Spinal cord (tissue), 10 donors: ENCODE results near the gene TBC1D9B. TPM values are rescaled to one million over a fixed set of nuclear protein-coding genes. Genes with fewer than 3 reads are reported as not detected.

Experiments
- DNase-seq, 6 donors: peaks; one replicate each; pipeline versions ENCODE4 v3.0.0 to v3.0.0-alpha.2; 2013 to 2015; ENCODE audit warnings: low spot score in 6 of 6, low read depth in 4 of 6
- H3K27ac ChIP-seq: one replicate; pipeline ENCODE4 v1.5.1; 2013; ENCODE audit warnings: low read depth, low read length, control low read depth
- H3K27me3 ChIP-seq: one replicate; pipeline ENCODE4 v1.6.1; 2013; ENCODE audit warnings: low read length; ENCODE audit not compliant: control insufficient read depth, insufficient read depth
- H3K36me3 ChIP-seq: one replicate; pipeline ENCODE4 v1.6.1; 2013; ENCODE audit warnings: low read length; ENCODE audit not compliant: control insufficient read depth, insufficient read depth
- H3K4me1 ChIP-seq: one replicate; pipeline ENCODE4 v1.6.1; 2013; ENCODE audit warnings: low read length; ENCODE audit not compliant: control insufficient read depth, insufficient read depth
- H3K4me3 ChIP-seq: one replicate; pipeline ENCODE4 v1.5.1; 2013; ENCODE audit warnings: low read depth, low read length, control low read depth
- H3K9me3 ChIP-seq: one replicate; pipeline ENCODE4 v1.6.1; 2013; ENCODE audit warnings: low read length; ENCODE audit not compliant: control insufficient read depth, insufficient read depth
- WGBS: methylation state at CpG from one replicate; pipeline ENCODE4 v1.1.5; 2013; ENCODE audit warnings: missing lambda C conversion rate; ENCODE audit not compliant: insufficient coverage; 5-methylcytosine and 5-hydroxymethylcytosine counted together
- polyA plus RNA-seq, 2 donors: library from polyadenylated mRNA; unstranded; fragments of 120-200 nt; gene quantifications; one replicate each; pipeline ENCODE4 v1.2.1, GENCODE V29; 2013; ENCODE audit not compliant: insufficient read length in 2 of 2
- total RNA-seq, 2 donors: library from RNA; depleted of rRNA in 1 of 2; stranded (reverse); fragments of 120-200 nt in 1 of 2; fragments of >200 nt in 1 of 2; gene quantifications; one replicate each; pipeline versions ENCODE4 v1.2.3 to v1.2.4, GENCODE V29; 2013 to 2014
- donor health status: healthy.

TBC1D9B gene
- total and polyA plus RNA-seq, 4 donors, result 46.0 to 124 (median 75.1) TPM

DNA sequence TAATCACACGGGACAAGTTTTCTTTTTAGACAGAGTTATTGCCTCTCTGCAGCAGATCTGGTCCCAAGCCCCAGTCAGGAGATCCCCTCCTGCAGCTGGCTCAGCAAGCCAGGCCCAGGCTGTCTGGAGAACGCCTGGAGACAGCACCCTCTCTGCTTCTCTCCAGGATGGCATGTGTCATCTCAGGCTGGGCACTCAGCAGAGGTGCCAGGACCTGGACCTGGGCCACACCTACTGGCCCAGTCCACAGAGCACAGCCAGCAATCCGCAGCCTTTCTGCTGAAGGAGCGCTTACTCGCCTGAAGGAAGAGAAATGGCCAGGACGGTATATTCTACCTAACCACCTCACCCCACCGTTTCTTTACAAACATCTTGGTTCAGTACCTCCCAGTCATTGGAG, 4.7 kb upstream of the TBC1D9B start:
- Histone ChIP-seq H3K9me3 (no peaks in the 10 kb centered on the region), H3K27ac (no peak overlapping the region), H3K36me3 (peaks cover 28% of the 10 kb centered on the region), H3K4me3 (no peak overlapping the region), H3K4me1 (peaks cover 14% of the 10 kb centered on the region), H3K27me3 (no peaks in the 10 kb centered on the region)
- WGBS, result 78% methylated on average over 2 of the region's 7 CpGs
- DNase-seq, result no peak

DNA sequence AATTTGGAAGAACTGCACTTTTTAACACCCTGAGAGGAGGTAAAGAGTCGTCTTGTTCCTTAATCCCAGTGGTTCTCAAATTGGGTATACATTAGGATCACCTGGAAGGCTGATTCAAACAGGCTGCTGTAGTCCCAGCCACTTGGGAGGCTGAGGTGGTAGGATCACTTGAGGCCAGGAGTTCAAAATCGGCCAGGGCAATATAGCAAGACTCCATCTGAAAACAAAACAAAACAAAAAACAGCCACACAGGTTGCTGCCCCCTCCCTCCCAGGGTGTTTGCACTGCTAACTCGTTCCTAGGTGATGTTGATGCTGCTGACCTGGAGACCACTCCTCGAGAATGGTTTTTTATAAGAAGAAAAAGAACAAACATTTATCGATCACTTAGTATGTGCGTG, 1.5 kb upstream of the TBC1D9B start:
- peaks cover 29% of the 10 kb centered on the region for H3K36me3 ChIP-seq
- H3K4me1 ChIP-seq, result peaks cover 23% of the 10 kb centered on the region
- no peak for DNase-seq
- no peaks in the 10 kb centered on the region for H3K27me3 ChIP-seq
- no peaks in the 10 kb centered on the region for H3K9me3 ChIP-seq
- 82% methylated on average over 2 of the region's 6 CpGs for WGBS
- H3K27ac ChIP-seq, result no peak overlapping the region
- no peak overlapping the region for H3K4me3 ChIP-seq

DNA sequence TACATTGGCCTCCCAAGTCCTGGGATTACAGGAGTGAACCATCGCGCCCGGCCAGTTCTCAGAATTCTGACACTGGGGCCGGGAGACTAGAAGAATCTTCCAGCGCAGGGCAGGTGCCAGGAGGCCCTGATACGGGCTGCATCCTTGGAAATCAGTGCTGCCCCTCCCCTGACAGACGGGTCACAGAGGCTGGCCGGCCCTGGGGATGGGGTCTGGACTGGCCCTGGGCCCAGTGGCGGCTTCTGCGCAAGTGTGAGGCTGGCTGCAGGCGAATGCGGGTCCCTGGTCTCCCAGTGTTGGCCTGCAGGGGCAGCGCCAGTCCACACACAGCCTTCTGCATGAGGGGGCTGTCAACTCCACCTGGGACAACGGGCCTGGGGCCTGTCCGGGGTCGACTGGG, 831 bp upstream of the TBC1D9B start:
- no peaks in the 10 kb centered on the region for H3K9me3 ChIP-seq
- no peak overlapping the region for H3K4me3 ChIP-seq
- DNase-seq, result peak in 1 of 6 donors; percentile 9
- H3K4me1 ChIP-seq, result peaks cover 23% of the 10 kb centered on the region
- H3K27ac ChIP-seq, result no peak overlapping the region
- H3K36me3 ChIP-seq, result peaks cover 32% of the 10 kb centered on the region
- whole genome bisulfite sequencing, result 74% methylated on average over 16 of the region's 16 CpGs
- H3K27me3 ChIP-seq, result no peaks in the 10 kb centered on the region

DNA sequence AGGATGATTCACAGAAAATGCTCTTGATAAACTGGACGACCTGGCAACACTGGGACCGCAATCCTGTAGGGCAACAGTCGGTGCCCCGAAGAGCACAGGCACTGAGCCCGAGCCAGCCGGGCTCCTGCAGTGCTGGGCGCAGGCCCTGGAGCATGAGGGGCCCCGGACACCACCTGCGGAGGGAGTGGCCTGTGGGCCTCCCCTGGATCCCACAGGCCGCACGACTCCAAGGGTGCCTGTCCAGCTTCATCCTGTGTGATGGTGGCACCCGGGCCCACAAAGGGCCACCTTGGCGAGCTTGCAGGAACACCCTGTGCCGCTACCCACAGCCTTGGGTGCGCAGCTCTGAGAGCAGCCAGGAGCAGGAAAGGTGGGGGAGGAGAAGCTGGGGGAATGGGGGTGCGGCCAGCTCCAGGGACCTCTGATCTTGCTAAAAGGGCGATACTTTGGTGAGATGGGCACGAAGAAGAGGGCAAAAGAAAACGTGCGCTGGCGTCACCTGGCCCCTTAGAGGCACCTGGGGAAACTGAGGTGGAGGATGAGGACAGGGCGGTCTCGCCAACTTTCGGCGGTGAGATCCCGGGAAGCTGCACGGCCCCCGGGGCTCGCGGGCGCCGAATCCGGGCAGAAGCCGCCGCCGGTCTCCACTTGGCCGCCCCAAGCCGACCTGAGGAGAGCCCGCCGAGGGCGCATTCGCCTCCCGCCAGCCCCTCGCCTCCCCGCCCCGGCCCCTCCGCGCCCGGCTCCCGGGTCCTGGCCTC, 722 bp downstream of the TBC1D9B start:
- no peaks in the 10 kb centered on the region for H3K9me3 ChIP-seq
- H3K4me3 ChIP-seq, result peak overlapping the region; percentile 59
- no peaks in the 10 kb centered on the region for H3K27me3 ChIP-seq
- peaks cover 23% of the 10 kb centered on the region for H3K4me1 ChIP-seq
- WGBS, result 11% methylated on average over 50 of the region's 50 CpGs
- peak in 3 of 6 donors; percentile 5 to 43 (median 15) for DNase-seq
- H3K27ac ChIP-seq, result peak overlapping the region; percentile 47
- H3K36me3 ChIP-seq, result peaks cover 36% of the 10 kb centered on the region

DNA sequence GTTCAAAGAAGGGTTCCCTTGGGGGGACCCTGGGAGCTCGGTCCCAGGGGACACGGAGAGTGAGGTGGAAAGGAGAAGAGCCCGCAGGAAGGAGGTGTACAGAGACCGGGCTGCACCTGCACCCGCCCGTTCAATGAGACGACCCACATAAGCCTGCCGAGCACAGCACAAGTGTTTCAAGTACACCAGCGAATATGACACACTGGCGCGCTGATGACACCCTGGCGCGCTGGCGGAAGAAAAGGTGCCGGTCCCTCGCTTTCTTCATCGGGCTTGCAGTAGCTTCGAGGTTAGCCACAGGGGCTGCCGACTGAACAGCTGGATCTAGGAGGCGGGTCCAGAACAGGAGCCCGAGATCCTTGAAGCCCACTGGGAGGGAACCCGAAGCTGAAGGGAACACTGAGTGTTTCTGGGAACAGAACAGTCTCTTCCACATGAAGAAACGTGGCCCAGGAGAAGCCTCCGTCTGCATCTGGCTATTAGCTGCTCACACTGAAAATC, 1.4 kb downstream of the TBC1D9B start:
- Histone ChIP-seq H3K4me3 (peak overlapping the region; percentile 59), H3K9me3 (no peaks in the 10 kb centered on the region), H3K36me3 (peaks cover 41% of the 10 kb centered on the region), H3K27me3 (no peaks in the 10 kb centered on the region), H3K27ac (no peak overlapping the region), H3K4me1 (peaks cover 23% of the 10 kb centered on the region)
- no peak for DNase-seq
- 83% methylated on average over 24 of the region's 24 CpGs for WGBS

DNA sequence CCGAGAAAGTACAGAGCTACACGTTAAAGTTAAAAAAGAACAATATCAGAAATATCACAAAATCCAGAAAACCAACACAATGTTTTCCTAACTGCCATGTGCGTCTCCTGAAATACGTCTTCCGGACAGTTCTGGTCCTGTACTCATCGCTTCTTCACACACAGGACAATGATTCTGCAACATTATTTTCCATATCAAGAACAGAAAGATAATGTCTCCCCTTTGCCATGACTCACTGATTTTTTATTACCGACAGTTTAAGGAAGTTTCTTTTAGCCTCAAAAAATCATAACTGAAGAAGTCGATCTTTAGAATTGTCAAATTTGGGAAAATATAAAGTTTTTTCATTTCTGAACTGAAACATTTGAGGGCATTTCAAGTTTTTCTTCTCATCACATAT, 2.5 kb downstream of the TBC1D9B start:
- no peak overlapping the region for H3K4me3 ChIP-seq
- H3K4me1 ChIP-seq, result peaks cover 23% of the 10 kb centered on the region
- no peak for DNase-seq
- WGBS, result 92% methylated on average over 5 of the region's 8 CpGs
- H3K36me3 ChIP-seq, result peaks cover 52% of the 10 kb centered on the region
- no peaks in the 10 kb centered on the region for H3K27me3 ChIP-seq
- no peaks in the 10 kb centered on the region for H3K9me3 ChIP-seq
- no peak overlapping the region for H3K27ac ChIP-seq

DNA sequence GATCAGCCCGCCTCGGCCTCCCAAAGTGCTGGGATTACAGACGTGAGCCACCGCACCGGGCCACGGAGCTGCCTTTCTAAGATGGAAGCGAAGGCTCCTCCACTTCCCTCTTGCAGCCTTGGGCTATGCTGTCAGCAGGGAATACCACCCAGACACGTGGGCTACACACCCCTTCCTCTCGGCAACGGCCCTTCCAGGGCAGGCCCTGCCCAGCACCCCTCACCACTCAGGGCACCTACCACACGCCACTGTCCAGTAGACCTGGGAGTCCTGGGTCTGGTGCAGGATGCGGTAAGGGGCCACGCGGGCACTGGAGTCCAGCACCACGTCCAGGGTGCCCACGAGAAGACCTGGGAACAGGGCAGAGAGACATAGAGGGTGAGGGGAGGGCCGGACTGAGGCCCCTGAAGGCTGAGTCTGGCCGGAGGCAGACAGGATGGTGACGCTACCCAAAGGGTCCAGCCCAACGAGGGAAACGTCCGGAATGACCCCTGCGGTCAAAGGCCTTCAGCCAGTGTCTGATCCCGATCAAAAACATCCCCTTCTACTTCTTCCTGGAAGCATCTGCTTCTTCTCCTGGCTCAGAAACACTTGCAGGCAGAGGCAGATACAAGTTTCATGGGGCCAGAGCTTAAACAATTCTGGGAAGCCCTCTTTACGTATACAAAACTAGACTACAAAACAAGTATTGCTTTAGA, 3.1 kb downstream of the TBC1D9B start:
- no peak overlapping the region for H3K4me3 ChIP-seq
- no peak for DNase-seq
- peaks cover 57% of the 10 kb centered on the region for H3K36me3 ChIP-seq
- peaks cover 23% of the 10 kb centered on the region for H3K4me1 ChIP-seq
- H3K9me3 ChIP-seq, result no peaks in the 10 kb centered on the region
- 94% methylated on average over 24 of the region's 25 CpGs for WGBS
- peak overlapping the region; percentile 11 for H3K27ac ChIP-seq
- no peaks in the 10 kb centered on the region for H3K27me3 ChIP-seq

DNA sequence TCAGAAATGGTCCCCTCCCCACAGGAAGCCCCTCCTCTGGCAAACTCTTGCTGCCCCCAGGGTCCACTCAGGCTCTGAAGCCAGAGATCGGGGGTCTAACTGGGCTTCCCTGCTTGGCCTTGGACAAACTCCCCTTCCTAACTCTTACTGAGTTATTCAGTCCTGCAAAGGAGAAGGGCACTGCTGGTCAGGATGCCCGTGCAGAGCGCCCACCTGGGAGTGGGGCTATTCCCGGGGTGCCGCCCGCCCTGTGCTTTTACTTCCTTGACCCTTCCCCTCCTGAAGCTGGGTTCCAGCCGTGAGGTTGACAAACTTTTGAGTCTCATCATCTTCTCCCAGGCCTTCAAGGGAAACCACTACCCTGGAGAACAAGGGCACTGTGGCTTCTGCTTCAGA, 4.9 kb downstream of the TBC1D9B start:
- peaks cover 70% of the 10 kb centered on the region for H3K36me3 ChIP-seq
- 92% methylated on average over 7 of the region's 7 CpGs for WGBS
- DNase-seq, result no peak
- H3K4me3 ChIP-seq, result no peak overlapping the region
- H3K4me1 ChIP-seq, result peaks cover 13% of the 10 kb centered on the region
- H3K27ac ChIP-seq, result no peak overlapping the region
- H3K9me3 ChIP-seq, result no peaks in the 10 kb centered on the region
- H3K27me3 ChIP-seq, result no peaks in the 10 kb centered on the region

DNA sequence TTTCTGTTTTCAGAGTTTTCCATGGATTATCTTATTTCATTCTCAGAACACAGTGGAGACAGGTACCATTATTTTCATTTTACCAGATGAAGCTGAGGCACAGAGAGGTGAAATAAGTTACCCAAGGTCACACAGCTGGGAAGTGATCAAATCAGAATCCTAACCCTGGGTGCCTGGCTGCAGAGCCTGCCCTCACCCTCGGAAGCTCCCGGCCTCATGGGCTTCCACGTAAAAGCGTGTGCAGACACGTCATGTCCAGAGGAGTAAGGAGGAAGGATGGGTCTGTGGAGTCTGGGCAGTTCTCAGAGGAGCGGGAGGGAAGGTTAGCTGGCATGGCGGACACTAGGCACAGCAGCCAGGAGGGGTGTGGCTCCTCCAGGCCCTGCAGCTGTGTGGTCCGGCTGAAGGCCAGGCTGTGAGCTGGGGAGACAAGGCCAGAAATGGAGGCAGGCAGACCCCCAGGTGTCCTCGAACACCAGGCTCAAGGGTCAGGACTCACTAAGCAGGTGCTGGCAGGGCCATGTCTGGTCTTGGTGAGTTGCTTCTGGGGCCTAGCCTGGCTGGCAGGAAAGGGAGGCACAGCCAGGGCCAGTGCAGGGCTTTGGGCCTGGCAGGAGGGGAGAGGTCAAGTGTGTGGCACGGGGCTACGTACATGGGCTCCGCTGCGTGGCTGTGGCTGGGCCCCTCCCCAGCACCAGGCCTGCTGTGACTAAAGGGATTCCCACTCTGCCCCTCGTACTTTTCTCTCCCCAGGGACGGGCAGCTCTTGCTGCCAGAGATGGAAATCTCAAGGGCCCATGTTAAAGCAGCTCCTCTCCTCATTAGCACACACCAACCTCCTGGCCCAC, 5.6 kb downstream of the TBC1D9B start:
- H3K4me1 ChIP-seq, result peaks cover 13% of the 10 kb centered on the region
- no peak for DNase-seq
- 94% methylated on average over 15 of the region's 15 CpGs for WGBS
- no peak overlapping the region for H3K27ac ChIP-seq
- no peaks in the 10 kb centered on the region for H3K27me3 ChIP-seq
- H3K36me3 ChIP-seq, result peaks cover 77% of the 10 kb centered on the region
- H3K9me3 ChIP-seq, result no peaks in the 10 kb centered on the region
- H3K4me3 ChIP-seq, result no peak overlapping the region
